RPMI8226 (cell line): ENCODE measurements around the gene KIR2DL3.
"Not testable (repeated sequence)": the region's sequence is repeated elsewhere in the genome, so short reads cannot be mapped to it uniquely, and the experiment has no call there.

Experiments
- DNase-seq: peaks from one replicate; pipeline ENCODE4 v3.0.0-alpha.2; 2015

The KIR2DL3 gene

GRCh38 chr19:54747614-54748322 is 9.5 kb downstream of the KIR2DL3 start:
- DNase-seq: not testable (repeated sequence)

GRCh38 chr19:54750276-54750675 is 12.0 kb downstream of the KIR2DL3 start:
- not testable (repeated sequence) for DNase-seq

- not testable (repeated sequence) for DNase-seq
Measured at GRCh38 chr19:54756204-54757110, 18.1 kb downstream of the KIR2DL3 start.

GRCh38 chr19:54758577-54758976 is 20.3 kb downstream of the KIR2DL3 start:
- not testable (repeated sequence) for DNase-seq

- DNase-seq: peak; percentile 15
Measured at GRCh38 chr19:54764219-54764618, 25.9 kb downstream of the KIR2DL3 start.

- DNase-seq: not testable (repeated sequence)
Measured at GRCh38 chr19:54766464-54766863, 28.2 kb downstream of the KIR2DL3 start.

GRCh38 chr19:54769646-54770045 is 31.3 kb downstream of the KIR2DL3 start, which contains the start of gene KIR2DL1:
TSS of gene KIR2DL1 (plus strand) at chr19:54769793. CDS start at chr19:54769851, 58 bp downstream.
- not testable (repeated sequence) for DNase-seq

- DNase-seq: not testable (repeated sequence)
Measured at GRCh38 chr19:54770511-54770910, 32.2 kb downstream of the KIR2DL3 start.

GRCh38 chr19:54771018-54771960 is 33.0 kb downstream of the KIR2DL3 start:
- DNase-seq: not testable (repeated sequence)

- not testable (repeated sequence) for DNase-seq
Measured at GRCh38 chr19:54772666-54773065, 34.4 kb downstream of the KIR2DL3 start.

- DNase-seq: not testable (repeated sequence)
Measured at GRCh38 chr19:54775095-54775815, 36.9 kb downstream of the KIR2DL3 start.

- DNase-seq: not testable (repeated sequence)
Measured at GRCh38 chr19:54775830-54776229, 37.5 kb downstream of the KIR2DL3 start.

GRCh38 chr19:54777851-54778250 is 39.5 kb downstream of the KIR2DL3 start:
- not testable (repeated sequence) for DNase-seq

GRCh38 chr19:54778896-54779295 is 40.6 kb downstream of the KIR2DL3 start:
- not testable (repeated sequence) for DNase-seq

- DNase-seq: not testable (repeated sequence)
Measured at GRCh38 chr19:54782916-54783315, 44.6 kb downstream of the KIR2DL3 start.

GRCh38 chr19:54786091-54786723 is 47.9 kb downstream of the KIR2DL3 start:
- peak; percentile 64 for DNase-seq

GRCh38 chr19:54788154-54788553 is 49.8 kb downstream of the KIR2DL3 start:
- DNase-seq: not testable (repeated sequence)

GRCh38 chr19:54790711-54791110 is 52.4 kb downstream of the KIR2DL3 start:
- no peak for DNase-seq

- DNase-seq: no peak
Measured at GRCh38 chr19:54791476-54791875, 53.2 kb downstream of the KIR2DL3 start.

GRCh38 chr19:54792814-54793213 is 54.5 kb downstream of the KIR2DL3 start:
- peak; percentile 77 for DNase-seq

GRCh38 chr19:54795758-54796157 is 57.4 kb downstream of the KIR2DL3 start:
- no peak for DNase-seq
